H1 (cell line): Measurements from ENCODE around the gene BMPR1A. TPM values are rescaled to one million over a fixed set of nuclear protein-coding genes. Genes with fewer than 3 reads are reported as not detected.

Source experiments
- CTCF ChIA-PET: fragments of 300-600 bp; sonication (Branson Sonifier 250); formaldehyde crosslinking; loops from one replicate; lab custom pipeline; 2021; ENCODE audit not compliant: partially characterized antibody; lab: Charles Lee
- POLR2A ChIA-PET: fragments of 300-600 bp; sonication (Branson Sonifier 250); formaldehyde crosslinking; loops from one replicate; lab custom pipeline; 2021; ENCODE audit warnings: inconsistent platforms; ENCODE audit not compliant: partially characterized antibody; lab: Charles Lee
- DNase-seq, 2 experiments: peaks; one replicate each; pipeline versions ENCODE4 v3.0.0 to v3.0.0-alpha.2; 2010 to 2022; ENCODE audit warnings: low spot score in 2 of 2, low read depth in 1 of 2, mixed read lengths in 1 of 2
- FAIRE-seq: peaks from 2 replicates; lab custom pipeline; 2011; peaks lifted over from hg19 to GRCh38; lab: Jason Lieb, UNC
- H2AFZ ChIP-seq: 2 replicates; pipeline ENCODE4 v1.8.1; 2012; ENCODE audit warnings: low read length, inconsistent platforms
- H2AK5ac ChIP-seq: 2 replicates; pipeline ENCODE4 v1.6.1; 2013; ENCODE audit warnings: low read depth, low read length
- H2BK120ac ChIP-seq: replicated peaks from 2 replicates; pipeline ENCODE3; 2013; ENCODE audit warnings: low read depth, low read length, inconsistent platforms
- H2BK12ac ChIP-seq: 2 replicates; pipeline ENCODE4 v1.6.1; 2013; ENCODE audit warnings: low read depth, low read length
- H2BK15ac ChIP-seq: 2 replicates; pipeline ENCODE4 v1.6.1; 2013; ENCODE audit warnings: low read length
- H2BK20ac ChIP-seq: 2 replicates; pipeline ENCODE4 v1.6.1; 2013; ENCODE audit warnings: low read length
- H2BK5ac ChIP-seq: 2 replicates; pipeline ENCODE4 v1.6.1; 2013; ENCODE audit warnings: low read depth, low read length
- H3K14ac ChIP-seq: 2 replicates; pipeline ENCODE4 v1.6.1; 2013; ENCODE audit warnings: inconsistent platforms; ENCODE audit not compliant: insufficient read length
- H3K18ac ChIP-seq: 2 replicates; pipeline ENCODE4 v1.6.1; 2013; ENCODE audit warnings: low read length; ENCODE audit errors: extremely low read depth
- H3K23ac ChIP-seq: 2 replicates; pipeline ENCODE4 v1.6.1; 2013; ENCODE audit warnings: inconsistent platforms; ENCODE audit not compliant: insufficient read length
- H3K23me2 ChIP-seq: 2 replicates; pipeline ENCODE4 v1.6.1; 2013; ENCODE audit warnings: low read depth, low read length
- H3K27ac ChIP-seq: 2 replicates; pipeline ENCODE4 v1.6.1; 2011; ENCODE audit warnings: low read depth, low read length, inconsistent platforms
- H3K27me3 ChIP-seq, 4 experiments: replicated peaks in 1 of 4; 1 replicate in 1 of 4; 2 replicates in 3 of 4; pipeline versions ENCODE4 v1.6.1 to v1.8.1; 2011 to 2013; ENCODE audit warnings: low read length in 3 of 4, mild to moderate bottlenecking in 3 of 4, inconsistent platforms in 2 of 4, mixed read lengths in 2 of 4, moderate library complexity in 1 of 4; ENCODE audit not compliant: control insufficient read depth in 3 of 4, insufficient read depth in 3 of 4; ENCODE audit errors: extremely low read depth in 1 of 4
- H3K36me3 ChIP-seq, 4 experiments: 2 replicates each; pipeline versions ENCODE4 v1.6.1 to v1.8.1; 2011 to 2013; ENCODE audit warnings: mild to moderate bottlenecking in 4 of 4, low read length in 3 of 4, moderate library complexity in 2 of 4, control low read depth in 1 of 4, inconsistent platforms in 1 of 4; ENCODE audit not compliant: insufficient read depth in 4 of 4, control insufficient read depth in 2 of 4
- H3K4ac ChIP-seq: replicated peaks from 2 replicates; pipeline ENCODE3; 2013; ENCODE audit warnings: low read length, low read depth, mixed read lengths, inconsistent platforms; ENCODE audit not compliant: insufficient read length
- H3K4me1 ChIP-seq, 4 experiments: replicated peaks in 1 of 4; 1 replicate in 1 of 4; 2 replicates in 3 of 4; pipeline versions ENCODE4 v1.6.1 to v1.8.1; 2011 to 2013; ENCODE audit warnings: low read length in 3 of 4, inconsistent platforms in 2 of 4, mixed read lengths in 1 of 4; ENCODE audit not compliant: insufficient read depth in 4 of 4, control insufficient read depth in 3 of 4
- H3K4me2 ChIP-seq, 2 experiments: 2 replicates each; pipeline versions ENCODE4 v1.6.1 to v1.8.1; 2011 to 2013; ENCODE audit warnings: low read depth in 2 of 2, low read length in 2 of 2, control low read depth in 1 of 2, inconsistent platforms in 1 of 2, mild to moderate bottlenecking in 1 of 2; ENCODE audit not compliant: insufficient read depth in 1 of 2
- H3K4me3 ChIP-seq, 4 experiments: fragments of 200-600, 300-600 bp in 1 of 4; sonication (generic), shearing (Covaris generic), sonication (Bioruptor Twin) in 1 of 4; 2 replicates each; pipeline versions ENCODE4 v1.5.1 to v1.8.1; 2011 to 2016; ENCODE audit warnings: low read length in 4 of 4, low read depth in 3 of 4, control low read depth in 2 of 4, inconsistent platforms in 2 of 4, mild to moderate bottlenecking in 2 of 4, mixed read lengths in 1 of 4, moderate library complexity in 1 of 4; ENCODE audit not compliant: insufficient read depth in 2 of 4; ENCODE audit errors: extremely low read depth in 1 of 4
- H3K56ac ChIP-seq: replicated peaks from 2 replicates; pipeline ENCODE3; 2013; ENCODE audit warnings: low read depth, mild to moderate bottlenecking, mixed read lengths, low read length, inconsistent platforms; ENCODE audit not compliant: insufficient read length
- H3K79me1 ChIP-seq: 2 replicates; pipeline ENCODE4 v1.6.1; 2013; ENCODE audit warnings: low read depth, low read length, control low read depth
- H3K79me2 ChIP-seq, 2 experiments: 2 replicates each; pipeline versions ENCODE4 v1.6.1 to v1.8.1; 2012 to 2013; ENCODE audit warnings: low read length in 2 of 2, mild to moderate bottlenecking in 2 of 2, inconsistent platforms in 1 of 2; ENCODE audit not compliant: insufficient read depth in 2 of 2, control insufficient read depth in 1 of 2
- H3K9ac ChIP-seq, 4 experiments: replicated peaks in 1 of 4; 1 replicate in 1 of 4; 2 replicates in 3 of 4; pipeline versions ENCODE4 v1.6.1 to v1.8.1; 2011 to 2013; ENCODE audit warnings: low read depth in 3 of 4, low read length in 3 of 4, control low read depth in 2 of 4, mild to moderate bottlenecking in 2 of 4, moderate library complexity in 2 of 4, inconsistent platforms in 1 of 4; ENCODE audit errors: extremely low read depth in 1 of 4
- H3K9me3 ChIP-seq, 2 experiments: 2 replicates each; pipeline versions ENCODE4 v1.6.1 to v1.8.1; 2012 to 2013; ENCODE audit warnings: mild to moderate bottlenecking in 2 of 2, moderate library complexity in 2 of 2, control low read depth in 1 of 2, inconsistent platforms in 1 of 2, low read depth in 1 of 2, low read length in 1 of 2, mixed read lengths in 1 of 2; ENCODE audit not compliant: insufficient read depth in 2 of 2
- H4K20me1 ChIP-seq, 2 experiments: replicated peaks in 1 of 2; 2 replicates each; pipeline versions ENCODE3 to v1.8.1; 2011 to 2013; ENCODE audit warnings: inconsistent platforms in 2 of 2, low read length in 2 of 2, mild to moderate bottlenecking in 1 of 2; ENCODE audit not compliant: insufficient read depth in 2 of 2, control insufficient read depth in 1 of 2
- H4K5ac ChIP-seq: 2 replicates; pipeline ENCODE4 v1.6.1; 2013; ENCODE audit warnings: low read length, low read depth, mixed read lengths, inconsistent platforms; ENCODE audit not compliant: insufficient read length
- H4K8ac ChIP-seq: 2 replicates; pipeline ENCODE4 v1.8.0; 2013; ENCODE audit warnings: mild to moderate bottlenecking, moderate library complexity, low read length, inconsistent platforms; ENCODE audit not compliant: insufficient read depth; ENCODE audit errors: extremely low read depth
- H4K91ac ChIP-seq: replicated peaks from 2 replicates; pipeline ENCODE3; 2013; ENCODE audit warnings: low read length, mixed read lengths, inconsistent platforms; ENCODE audit not compliant: insufficient read length
- ATF3 ChIP-seq: IDR thresholded peaks from 2 replicates; pipeline ENCODE4 v1.6.1; 2011; ENCODE audit warnings: low read depth, mild to moderate bottlenecking, low read length; ENCODE audit not compliant: insufficient read depth
- BRCA1 ChIP-seq: IDR thresholded peaks from 2 replicates; pipeline ENCODE4 v1.6.1; 2012; ENCODE audit warnings: low read depth, low read length, improper control_type of control experiment
- JUN ChIP-seq: IDR thresholded peaks from 2 replicates; pipeline ENCODE4 v1.6.1; 2011; ENCODE audit warnings: low read depth, mild to moderate bottlenecking, improper control_type of control experiment, low read length
- RBBP5 ChIP-seq: IDR thresholded peaks from 2 replicates; pipeline ENCODE4 v1.7.1; 2012; ENCODE audit warnings: low read depth, mild to moderate bottlenecking, inconsistent platforms, low read length, moderate library complexity, borderline replicate concordance
- RNF2 ChIP-seq: fragments of 200-900, 300-1000 bp; sonication (generic); IDR thresholded peaks from 2 replicates; pipeline ENCODE4 v1.7.1; 2016; ENCODE audit warnings: borderline replicate concordance, low read depth, mild to moderate bottlenecking, antibody characterized with exemption, low read length; ENCODE audit not compliant: poor library complexity, severe bottlenecking; ENCODE audit errors: missing control alignments
- SIX5 ChIP-seq: IDR thresholded peaks from 2 replicates; pipeline ENCODE4 v1.6.1; 2011; ENCODE audit warnings: mild to moderate bottlenecking, low read depth, low read length
- SP2 ChIP-seq: IDR thresholded peaks from 2 replicates; pipeline ENCODE4 v1.6.1; 2012; ENCODE audit warnings: mild to moderate bottlenecking, low read length, inconsistent platforms
- TAF7 ChIP-seq: optimal IDR thresholded peaks from 2 replicates; pipeline ENCODE3; 2011; ENCODE audit warnings: low read depth, mild to moderate bottlenecking, inconsistent platforms, low read length, moderate library complexity, borderline replicate concordance
- WGBS, 2 experiments: shearing (Covaris generic) in 1 of 2; methylation state at CpG; one replicate each; pipeline versions ENCODE4 v1.1.6 to v1.1.7; 2013 to 2015; ENCODE audit warnings: low lambda C conversion rate in 2 of 2, mixed read lengths in 2 of 2, inconsistent platforms in 1 of 2, low coverage in 1 of 2, missing lambda C conversion rate in 1 of 2; ENCODE audit not compliant: insufficient replicate concordance in 2 of 2, insufficient coverage in 1 of 2, insufficient read length in 1 of 2; ENCODE audit errors: extremely low coverage in 1 of 2, missing lambda C conversion rate in 1 of 2; 5-methylcytosine and 5-hydroxymethylcytosine counted together
- polyA plus RNA-seq, 7 experiments: library from polyadenylated mRNA; depleted of rRNA in 3 of 7; stranded (reverse) in 5 of 7; unstranded in 2 of 7; fragments of >200 nt in 5 of 7; fragments of 200-250 nt in 2 of 7; gene quantifications; 1 replicate in 5 of 7; 2 replicates in 1 of 7; 4 replicates in 1 of 7; pipeline versions ENCODE4 v1.2.1 to v1.2.3, GENCODE V29; 2011 to 2013; ENCODE audit warnings: missing spikeins in 2 of 7, mixed read lengths in 2 of 7
- total RNA-seq: library from RNA; stranded (reverse); fragmentation: NEBNext Ultra II Directional; extraction: Animal tissue kit (Norgen Biotek cat#: 25700); gene quantifications from 2 replicates; pipeline ENCODE4 v1.2.1, GENCODE V29; 2021

BMPR1A gene
- total and polyA plus RNA-seq, 2 of the 8 experiments (the other 6 are each of a cell fraction or from before 2014, with no cell fraction given) = 34.4 to 129 TPM

GRCh38 chr10:86801995-86802394 lies 45.6 kb downstream of the BMPR1A start:
- 78% methylated on average over 5 of the region's 5 CpGs; no CpG with 5 or more reads in 1 of the 2 experiments for WGBS, 2 experiments
- POLR2A ChIA-PET = interaction anchor here (1.3 kb wide), 2 partner anchors 21 to 77 kb away, joined by 3 read pairs; no protein-coding TSS in a partner anchor
- peaks cover 2 to 25% (median 5%) of the 10 kb centered on the region in 4 experiments for H3K4me1 ChIP-seq

More at GRCh38 chr10:86801995-86802394, 45.6 kb downstream of the BMPR1A start:
- H2BK15ac ChIP-seq = 0 out of 2 replicates have a peak overlapping the region, but pooled peaks have one; percentile 36
- no peak overlapping the region; the same call in 1 of the 2 replicates for H2BK12ac ChIP-seq
- no peak overlapping the region for H3K56ac ChIP-seq
- FAIRE-seq = no peak
- H3K4ac ChIP-seq = no peak overlapping the region
- TF ChIP-seq TAF7 = no peak
- no peak for TF ChIP-seq RNF2
- TF ChIP-seq SIX5 = no peak
- TF ChIP-seq RBBP5 = no peak
- no peak for TF ChIP-seq SP2
- TF ChIP-seq JUN = no peak
- no peak for TF ChIP-seq ATF3
- TF ChIP-seq BRCA1 = no peak
- peaks cover 1 to 5% of the 10 kb centered on the region in 2 experiments for H4K20me1 ChIP-seq
- H3K27ac ChIP-seq = no peak overlapping the region
- no peak overlapping the region for H3K23ac ChIP-seq
- CTCF ChIA-PET = interaction anchor here (1.9 kb wide), 1 partner anchor 108 kb away, joined by 6 read pairs; no protein-coding TSS in a partner anchor
- H3K9me3 ChIP-seq = no peaks in the 10 kb centered on the region
- H3K27me3 ChIP-seq = no peaks in the 10 kb centered on the region
- no peak overlapping the region for H3K4me3 ChIP-seq
- H4K8ac ChIP-seq = no peak overlapping the region
- no peak overlapping the region for H3K4me2 ChIP-seq
- no peak overlapping the region for H2BK120ac ChIP-seq
- H3K36me3 ChIP-seq = no peaks in the 10 kb centered on the region
- H2BK20ac ChIP-seq = no peak overlapping the region
- no peak overlapping the region for H4K91ac ChIP-seq
- H3K14ac ChIP-seq = no peak overlapping the region
- no peaks in the 10 kb centered on the region for H3K79me1 ChIP-seq
- H2AK5ac ChIP-seq = no peak overlapping the region
- peaks cover 4 to 99% of the 10 kb centered on the region in 2 experiments; a peak in 3 of 4 replicates for H3K79me2 ChIP-seq
- H4K5ac ChIP-seq = no peak overlapping the region
- DNase-seq = no peak
- H3K18ac ChIP-seq = no peak overlapping the region
- no peak overlapping the region for H3K9ac ChIP-seq
- H2BK5ac ChIP-seq = no peak overlapping the region
- H2AFZ ChIP-seq = no peak overlapping the region
- H3K23me2 ChIP-seq = no peaks in the 10 kb centered on the region
